Loucy (cell line): Measurements from ENCODE around the gene HYI.

Source experiments
- CTCF ChIP-seq: fragments of 200-600 bp; sonication (generic); conservative IDR thresholded peaks from 2 replicates; pipeline ENCODE4 v1.5.1; 2014; ENCODE audit warnings: mild to moderate bottlenecking, antibody characterized with exemption, low read length
- EZH2phosphoT487 ChIP-seq: fragments of 200-600 bp; IDR thresholded peaks from 2 replicates; pipeline ENCODE4 v1.6.1; 2018; ENCODE audit warnings: antibody characterized with exemption, mild to moderate bottlenecking, moderate library complexity, borderline replicate concordance

- no peak for TF ChIP-seq CTCF
- TF ChIP-seq EZH2phosphoT487: no peak
Measured at GRCh38 chr1:43479414-43479813, 25.7 kb upstream of the HYI start.
